H9 (cell line): ENCODE data around the gene COIL. TPM values are rescaled to one million over a fixed set of nuclear protein-coding genes. Genes with fewer than 3 reads are reported as not detected.
"Not testable (repeated sequence)": the region's sequence is repeated elsewhere in the genome, so short reads cannot be mapped to it uniquely, and the experiment has no call there.

Experiments used
- DNase-seq: peaks from one replicate; pipeline ENCODE4 v3.0.0-alpha.2; 2017
- H2AFZ ChIP-seq: one replicate; pipeline ENCODE4 v1.6.1; 2013; ENCODE audit warnings: mild to moderate bottlenecking, low read length, control low read depth, moderate library complexity
- H2AK5ac ChIP-seq: 2 replicates; pipeline ENCODE4 v1.6.1; 2013; ENCODE audit warnings: low read length, control low read depth, mixed read lengths; ENCODE audit not compliant: insufficient read length
- H2BK120ac ChIP-seq: one replicate; pipeline ENCODE4 v1.6.1; 2013; ENCODE audit warnings: low read depth, mild to moderate bottlenecking, low read length, control low read depth, inconsistent platforms; ENCODE audit not compliant: poor library complexity, severe bottlenecking
- H2BK12ac ChIP-seq: 2 replicates; pipeline ENCODE4 v1.6.1; 2013; ENCODE audit warnings: low read length, control low read depth, mixed read lengths, low read depth; ENCODE audit not compliant: insufficient read length
- H2BK15ac ChIP-seq: 2 replicates; pipeline ENCODE4 v1.6.1; 2013; ENCODE audit warnings: low read depth, low read length, control low read depth
- H2BK20ac ChIP-seq: one replicate; pipeline ENCODE4 v1.6.1; 2013; ENCODE audit warnings: low read depth, mild to moderate bottlenecking, low read length, control low read depth, inconsistent platforms; ENCODE audit not compliant: poor library complexity, severe bottlenecking
- H2BK5ac ChIP-seq: 2 replicates; pipeline ENCODE4 v1.6.1; 2013; ENCODE audit warnings: low read length, control low read depth, mixed read lengths; ENCODE audit not compliant: insufficient read length
- H3K14ac ChIP-seq: 2 replicates; pipeline ENCODE4 v1.6.1; 2013; ENCODE audit warnings: low read length, control low read depth; ENCODE audit not compliant: insufficient read depth
- H3K18ac ChIP-seq: 2 replicates; pipeline ENCODE4 v1.6.1; 2013; ENCODE audit warnings: low read depth, mild to moderate bottlenecking, mixed read lengths, low read length, control low read depth; ENCODE audit not compliant: insufficient read length
- H3K23ac ChIP-seq: 2 replicates; pipeline ENCODE4 v1.6.1; 2013; ENCODE audit warnings: low read length, control low read depth, mixed read lengths, low read depth; ENCODE audit not compliant: insufficient read length
- H3K23me2 ChIP-seq: 2 replicates; pipeline ENCODE4 v1.6.1; 2013; ENCODE audit warnings: low read depth, mild to moderate bottlenecking, mixed read lengths, low read length, control low read depth; ENCODE audit not compliant: insufficient read length, poor library complexity, severe bottlenecking
- H3K27ac ChIP-seq: 2 replicates; pipeline ENCODE4 v1.5.1; 2013; ENCODE audit warnings: low read length, control low read depth, mixed read lengths, low read depth; ENCODE audit not compliant: insufficient read length
- H3K27me3 ChIP-seq: 2 replicates; pipeline ENCODE4 v1.6.1; 2013; ENCODE audit warnings: low read length, control low read depth, inconsistent platforms; ENCODE audit not compliant: insufficient read depth
- H3K4ac ChIP-seq: 2 replicates; pipeline ENCODE4 v1.6.1; 2013; ENCODE audit warnings: low read depth, mild to moderate bottlenecking, control low read depth, inconsistent platforms, low read length, moderate library complexity
- H3K4me1 ChIP-seq: 2 replicates; pipeline ENCODE4 v1.6.1; 2013; ENCODE audit warnings: low read length, control low read depth, inconsistent platforms; ENCODE audit not compliant: insufficient read depth
- H3K4me2 ChIP-seq: 2 replicates; pipeline ENCODE4 v1.6.1; 2013; ENCODE audit warnings: low read length, control low read depth, mixed read lengths; ENCODE audit not compliant: insufficient read length, insufficient read depth
- H3K56ac ChIP-seq: 2 replicates; pipeline ENCODE4 v1.6.1; 2013; ENCODE audit warnings: low read depth, mild to moderate bottlenecking, mixed read lengths, low read length, control low read depth; ENCODE audit not compliant: insufficient read length
- H3K79me1 ChIP-seq: 2 replicates; pipeline ENCODE4 v1.6.1; 2013; ENCODE audit warnings: low read depth, mild to moderate bottlenecking, moderate library complexity, low read length, control low read depth, inconsistent platforms; ENCODE audit not compliant: insufficient read depth, poor library complexity, severe bottlenecking
- H3K79me2 ChIP-seq: 2 replicates; pipeline ENCODE4 v1.6.1; 2013; ENCODE audit warnings: low read length, control low read depth, inconsistent platforms; ENCODE audit not compliant: insufficient read depth
- H3K9ac ChIP-seq: 2 replicates; pipeline ENCODE4 v1.6.1; 2013; ENCODE audit warnings: low read length, control low read depth, mixed read lengths; ENCODE audit not compliant: insufficient read length; ENCODE audit errors: extremely low read depth
- H3K9me3 ChIP-seq: one replicate; pipeline ENCODE4 v1.6.1; 2013; ENCODE audit warnings: low read depth, low read length, inconsistent platforms; ENCODE audit not compliant: control insufficient read depth
- H3T11ph ChIP-seq: one replicate; pipeline ENCODE4 v1.6.1; 2013; ENCODE audit warnings: mild to moderate bottlenecking, low read length, control low read depth, inconsistent platforms
- H4K20me1 ChIP-seq: one replicate; pipeline ENCODE4 v1.6.1; 2013; ENCODE audit not compliant: control insufficient read depth, insufficient read length, insufficient read depth
- H4K5ac ChIP-seq: 2 replicates; pipeline ENCODE4 v1.6.1; 2013; ENCODE audit warnings: low read depth, mild to moderate bottlenecking, mixed read lengths, low read length, control low read depth; ENCODE audit not compliant: insufficient read length
- H4K8ac ChIP-seq: replicated peaks from 2 replicates; pipeline ENCODE4 v1.6.1; 2013; ENCODE audit warnings: low read length, control low read depth, mixed read lengths, low read depth; ENCODE audit not compliant: insufficient read length
- H4K91ac ChIP-seq: 2 replicates; pipeline ENCODE4 v1.6.1; 2013; ENCODE audit warnings: low read depth, mild to moderate bottlenecking, moderate library complexity, mixed read lengths, low read length, control low read depth; ENCODE audit not compliant: insufficient read length
- H3K27ac Mint-ChIP-seq, 3 experiments: 2 replicates in 2 of 3; 3 replicates in 1 of 3; pipeline ENCODE4 v1.8.0; 2020 to 2021; ENCODE audit warnings: mixed read lengths in 3 of 3, mild to moderate bottlenecking in 1 of 3, moderate library complexity in 1 of 3
- H3K27me3 Mint-ChIP-seq: 2 replicates; pipeline ENCODE4 v1.8.0; 2021; ENCODE audit warnings: low read depth, mild to moderate bottlenecking, moderate library complexity, mixed read lengths
- H3K36me3 Mint-ChIP-seq, 3 experiments: 2 replicates in 2 of 3; 3 replicates in 1 of 3; pipeline ENCODE4 v1.8.0; 2020 to 2021; ENCODE audit warnings: low read depth in 3 of 3, mixed read lengths in 3 of 3; ENCODE audit not compliant: insufficient read depth in 1 of 3
- H3K4me1 Mint-ChIP-seq, 2 experiments: 2 replicates each; pipeline ENCODE4 v1.8.0; 2020; ENCODE audit warnings: mixed read lengths in 2 of 2
- H3K4me3 Mint-ChIP-seq, 2 experiments: 2 replicates in 1 of 2; 3 replicates in 1 of 2; pipeline ENCODE4 v1.8.0; 2020 to 2021; ENCODE audit warnings: mild to moderate bottlenecking in 2 of 2, mixed read lengths in 2 of 2, moderate library complexity in 1 of 2
- H3K9me3 Mint-ChIP-seq, 2 experiments: 2 replicates in 1 of 2; 3 replicates in 1 of 2; pipeline ENCODE4 v1.8.0; 2020; ENCODE audit warnings: mild to moderate bottlenecking in 2 of 2, mixed read lengths in 2 of 2, moderate library complexity in 1 of 2
- CTCF ChIP-seq: fragments of 200-600 bp; sonication (generic); conservative IDR thresholded peaks from 3 replicates; pipeline ENCODE4 v1.8.0; 2021; ENCODE audit warnings: antibody characterized with exemption, mild to moderate bottlenecking
- WGBS: extraction: QIAGEN DNeasy Blood & Tissue Kit; methylation state at CpG from one replicate; pipeline ENCODE4 v1.1.7; 2013; ENCODE audit warnings: missing lambda C conversion rate, low lambda C conversion rate, mixed read lengths; ENCODE audit not compliant: insufficient read length; ENCODE audit errors: extremely low coverage; 5-methylcytosine and 5-hydroxymethylcytosine counted together
- total RNA-seq: library from RNA; stranded (reverse); gene quantifications from 2 replicates; pipeline ENCODE4 v1.2.1, GENCODE V29; 2021

Gene COIL
- total RNA-seq, 1 experiment from 2014 or later = 21.5 TPM

DNA sequence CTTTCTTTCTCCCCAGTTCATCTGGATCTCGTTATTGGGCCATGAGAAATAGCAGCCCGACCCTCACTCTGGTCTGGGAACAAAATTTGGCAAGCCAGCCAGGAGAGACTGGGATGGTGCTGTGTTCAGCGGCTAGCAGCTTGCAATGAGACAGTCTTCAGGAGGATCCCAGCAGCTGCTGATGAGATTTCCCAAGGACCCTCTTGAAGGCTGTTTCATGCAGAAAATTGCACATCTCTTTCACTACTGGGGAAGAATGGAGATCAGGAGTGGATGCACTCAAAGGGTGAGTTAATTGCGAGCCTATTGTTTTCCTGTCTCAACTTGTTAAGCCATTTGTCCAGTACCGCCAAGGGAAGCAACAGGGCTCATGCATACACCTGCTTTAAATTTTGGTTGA is 5.5 kb upstream of the COIL start:
- Histone ChIP-seq H3T11ph (no peak overlapping the region), H4K20me1 (no peaks in the 10 kb centered on the region), H3K79me1 (no peaks in the 10 kb centered on the region), H2BK120ac (no peak overlapping the region), H2AK5ac (no peak overlapping the region), H2BK20ac (no peak overlapping the region), H2BK12ac (no peak overlapping the region), H3K9me3 (no peaks in the 10 kb centered on the region), H3K56ac (no peak overlapping the region), H4K5ac (no peak overlapping the region), H3K23me2 (no peaks in the 10 kb centered on the region), H3K9ac (no peak overlapping the region), H4K91ac (no peak overlapping the region), H3K4ac (no peak overlapping the region), H3K14ac (no peak overlapping the region), H2BK5ac (no peak overlapping the region), H2BK15ac (no peak overlapping the region), H3K23ac (no peak overlapping the region), H3K4me1 (no peaks in the 10 kb centered on the region), H3K27me3 (no peaks in the 10 kb centered on the region), H4K8ac (no peak overlapping the region), H3K79me2 (no peaks in the 10 kb centered on the region), H3K18ac (no peak overlapping the region), H2AFZ (no peak overlapping the region), H3K4me2 (no peak overlapping the region), H3K27ac (no peak overlapping the region)
- no peak for TF ChIP-seq CTCF
- DNase-seq = no peak
- Mint-ChIP-seq H3K4me3 (no peak overlapping the region), H3K9me3 (peaks cover 14 to 15% of the 10 kb centered on the region in 2 experiments), H3K27me3 (no peaks in the 10 kb centered on the region; the same call in 1 of the 2 replicates), H3K4me1 (peaks cover under 1% of the 10 kb centered on the region in 2 experiments; a peak in 3 of 4 replicates), H3K27ac (no peak overlapping the region), H3K36me3 (peaks cover 3 to 9% (median 5%) of the 10 kb centered on the region in 3 experiments; a peak in 6 of 7 replicates)
- no CpG with 5 or more reads among the region's 5 CpGs for WGBS

GRCh38 chr17:56965681-56966080 is 4.8 kb upstream of the COIL start:
- DNase-seq, H3K14ac ChIP-seq, H3K4me2 ChIP-seq, H3K4me1 ChIP-seq, H3K79me1 ChIP-seq, H3K27me3 ChIP-seq, H2AK5ac ChIP-seq, H3K56ac ChIP-seq, H3K23ac ChIP-seq, H2BK120ac ChIP-seq, H3K9ac ChIP-seq, H2BK15ac ChIP-seq, H3T11ph ChIP-seq, H3K4me1 Mint-ChIP-seq, H3K23me2 ChIP-seq, H3K27ac ChIP-seq, H4K91ac ChIP-seq, H3K27ac Mint-ChIP-seq, H4K5ac ChIP-seq, H3K9me3 Mint-ChIP-seq, H3K36me3 Mint-ChIP-seq, H3K4me3 Mint-ChIP-seq, H3K27me3 Mint-ChIP-seq, H3K18ac ChIP-seq, H3K9me3 ChIP-seq, H2BK20ac ChIP-seq, H4K8ac ChIP-seq, H4K20me1 ChIP-seq, H3K4ac ChIP-seq, H2AFZ ChIP-seq, H2BK12ac ChIP-seq, H3K79me2 ChIP-seq, H2BK5ac ChIP-seq: not testable (repeated sequence)
- WGBS = no CpG with 5 or more reads among the region's 6 CpGs
